ENCODE data around the gene TMEM161A. TPM values are rescaled to one million over a fixed set of nuclear protein-coding genes. Genes with fewer than 3 reads are reported as not detected.
"Not testable (repeated sequence)": the region's sequence is repeated elsewhere in the genome, so short reads cannot be mapped to it uniquely, and the experiment has no call there.

TMEM161A gene
- polyA plus RNA-seq (2013, experiment 1 of 2) = 30.2 TPM
- 24.1 TPM for polyA plus RNA-seq (2013, experiment 2 of 2)

- Histone ChIP-seq H3K4me1 (ENCODE audit: control insufficient read depth, insufficient read depth, low read length, poor library complexity, severe bottlenecking) (peaks cover 4% of the 10 kb centered on the region), H3K27ac (ENCODE audit: low read depth, low read length, severe bottlenecking) (no peak within 1 kb of the TSS), H3K4me3 (ENCODE audit: extremely low read depth, insufficient read depth, low read length, poor library complexity, severe bottlenecking) (peak within 1 kb of the TSS; percentile 84), H3K9me3 (ENCODE audit: control insufficient read depth, low read length) (no peaks in the 10 kb centered on the region), H3K36me3 (ENCODE audit: control insufficient read depth, insufficient read depth, low read length) (no peaks in the 10 kb centered on the region)
- 2 to 3% methylated on average over 37 to 41 of the region's 42 CpGs for WGBS, 2 experiments (ENCODE audit: insufficient coverage in 2 of 2)
Observed at GRCh38 chr19:19138109-19138981, at the start of gene TMEM161A. Gene TMEM161A, minus strand, starts transcription at chr19:19138478. Its CDS starts 50 bp downstream, at chr19:19138428.

- Histone ChIP-seq H3K4me1 (ENCODE audit: control insufficient read depth, insufficient read depth, low read length, poor library complexity, severe bottlenecking) (peaks cover 6% of the 10 kb centered on the region), H3K4me3 (ENCODE audit: extremely low read depth, insufficient read depth, low read length, poor library complexity, severe bottlenecking) (no peak overlapping the region), H3K9me3 (ENCODE audit: control insufficient read depth, low read length) (no peaks in the 10 kb centered on the region), H3K36me3 (ENCODE audit: control insufficient read depth, insufficient read depth, low read length) (peaks cover 44% of the 10 kb centered on the region), H3K27ac (ENCODE audit: low read depth, low read length, severe bottlenecking) (no peak overlapping the region)
- 93 to 95% methylated on average over 14 of the region's 14 CpGs for WGBS, 2 experiments (ENCODE audit: insufficient coverage in 2 of 2)
Observed at GRCh38 chr19:19186742-19187141, 48.5 kb upstream of the TMEM161A start.

GRCh38 chr19:19185853-19186740 lies 47.8 kb upstream of the TMEM161A start:
- H3K36me3 ChIP-seq (ENCODE audit: control insufficient read depth, insufficient read depth, low read length) = peaks cover 50% of the 10 kb centered on the region
- 66 to 79% methylated on average over 3 to 9 of the region's 9 CpGs for WGBS, 2 experiments (ENCODE audit: insufficient coverage in 2 of 2)
- H3K4me1 ChIP-seq (ENCODE audit: control insufficient read depth, insufficient read depth, low read length, poor library complexity, severe bottlenecking) = peaks cover 3% of the 10 kb centered on the region
- no peaks in the 10 kb centered on the region for H3K9me3 ChIP-seq (ENCODE audit: control insufficient read depth, low read length)
- H3K27ac ChIP-seq (ENCODE audit: low read depth, low read length, severe bottlenecking) = no peak overlapping the region
- H3K4me3 ChIP-seq (ENCODE audit: extremely low read depth, insufficient read depth, low read length, poor library complexity, severe bottlenecking) = no peak overlapping the region

- Histone ChIP-seq H3K36me3 (ENCODE audit: control insufficient read depth, insufficient read depth, low read length) (peaks cover 40% of the 10 kb centered on the region), H3K27ac (ENCODE audit: low read depth, low read length, severe bottlenecking) (no peak overlapping the region), H3K9me3 (ENCODE audit: control insufficient read depth, low read length) (no peaks in the 10 kb centered on the region), H3K4me1 (ENCODE audit: control insufficient read depth, insufficient read depth, low read length, poor library complexity, severe bottlenecking) (no peaks in the 10 kb centered on the region), H3K4me3 (ENCODE audit: extremely low read depth, insufficient read depth, low read length, poor library complexity, severe bottlenecking) (no peak overlapping the region)
- 94 to 96% methylated on average over 8 to 9 of the region's 9 CpGs for WGBS, 2 experiments (ENCODE audit: insufficient coverage in 2 of 2)
Observed at GRCh38 chr19:19181488-19181998, 43.3 kb upstream of the TMEM161A start.

- 82 to 98% methylated on average over 11 to 17 of the region's 17 CpGs for WGBS, 2 experiments (ENCODE audit: insufficient coverage in 2 of 2)
- H3K9me3 ChIP-seq (ENCODE audit: control insufficient read depth, low read length) = no peaks in the 10 kb centered on the region
Observed at GRCh38 chr19:19179548-19180441, 41.5 kb upstream of the TMEM161A start.

GRCh38 chr19:19176950-19177349 lies 38.7 kb upstream of the TMEM161A start:
- no peak overlapping the region for H3K27ac ChIP-seq (ENCODE audit: low read depth, low read length, severe bottlenecking)
- no peak overlapping the region for H3K4me3 ChIP-seq (ENCODE audit: extremely low read depth, insufficient read depth, low read length, poor library complexity, severe bottlenecking)
- 93% methylated on average over 5 to 6 of the region's 8 CpGs for WGBS, 2 experiments (ENCODE audit: insufficient coverage in 2 of 2)
- no peaks in the 10 kb centered on the region for H3K9me3 ChIP-seq (ENCODE audit: control insufficient read depth, low read length)
- peaks cover 5% of the 10 kb centered on the region for H3K4me1 ChIP-seq (ENCODE audit: control insufficient read depth, insufficient read depth, low read length, poor library complexity, severe bottlenecking)
- peaks cover 13% of the 10 kb centered on the region for H3K36me3 ChIP-seq (ENCODE audit: control insufficient read depth, insufficient read depth, low read length)

More at GRCh38 chr19:19179548-19180441, 41.5 kb upstream of the TMEM161A start:
- peaks cover 27% of the 10 kb centered on the region for H3K36me3 ChIP-seq (ENCODE audit: control insufficient read depth, insufficient read depth, low read length)
- no peak overlapping the region for H3K4me3 ChIP-seq (ENCODE audit: extremely low read depth, insufficient read depth, low read length, poor library complexity, severe bottlenecking)
- H3K4me1 ChIP-seq (ENCODE audit: control insufficient read depth, insufficient read depth, low read length, poor library complexity, severe bottlenecking) = no peaks in the 10 kb centered on the region
- H3K27ac ChIP-seq (ENCODE audit: low read depth, low read length, severe bottlenecking) = no peak overlapping the region

GRCh38 chr19:19173243-19173642 lies 35.0 kb upstream of the TMEM161A start:
- 91 to 96% methylated on average over 1 to 3 of the region's 5 CpGs for WGBS, 2 experiments (ENCODE audit: insufficient coverage in 2 of 2)
- not testable (repeated sequence) for H3K4me3 ChIP-seq (ENCODE audit: extremely low read depth, insufficient read depth, low read length, poor library complexity, severe bottlenecking); H3K4me1 ChIP-seq (ENCODE audit: control insufficient read depth, insufficient read depth, low read length, poor library complexity, severe bottlenecking); H3K36me3 ChIP-seq (ENCODE audit: control insufficient read depth, insufficient read depth, low read length); H3K9me3 ChIP-seq (ENCODE audit: control insufficient read depth, low read length); H3K27ac ChIP-seq (ENCODE audit: low read depth, low read length, severe bottlenecking)

- H3K36me3 ChIP-seq (ENCODE audit: control insufficient read depth, insufficient read depth, low read length) = no peaks in the 10 kb centered on the region
- 71 to 81% methylated on average over 5 to 8 of the region's 8 CpGs for WGBS, 2 experiments (ENCODE audit: insufficient coverage in 2 of 2)
- H3K4me3 ChIP-seq (ENCODE audit: extremely low read depth, insufficient read depth, low read length, poor library complexity, severe bottlenecking) = no peak overlapping the region
- no peaks in the 10 kb centered on the region for H3K9me3 ChIP-seq (ENCODE audit: control insufficient read depth, low read length)
- H3K4me1 ChIP-seq (ENCODE audit: control insufficient read depth, insufficient read depth, low read length, poor library complexity, severe bottlenecking) = peaks cover 7% of the 10 kb centered on the region
- no peak overlapping the region for H3K27ac ChIP-seq (ENCODE audit: low read depth, low read length, severe bottlenecking)
Observed at GRCh38 chr19:19171821-19172532, 33.7 kb upstream of the TMEM161A start.

GRCh38 chr19:19170873-19171672 lies 32.8 kb upstream of the TMEM161A start:
- Histone ChIP-seq H3K4me1 (ENCODE audit: control insufficient read depth, insufficient read depth, low read length, poor library complexity, severe bottlenecking) (peaks cover 7% of the 10 kb centered on the region), H3K36me3 (ENCODE audit: control insufficient read depth, insufficient read depth, low read length) (no peaks in the 10 kb centered on the region), H3K4me3 (ENCODE audit: extremely low read depth, insufficient read depth, low read length, poor library complexity, severe bottlenecking) (no peak overlapping the region), H3K27ac (ENCODE audit: low read depth, low read length, severe bottlenecking) (no peak overlapping the region), H3K9me3 (ENCODE audit: control insufficient read depth, low read length) (no peaks in the 10 kb centered on the region)
- 85 to 96% methylated on average over 4 to 5 of the region's 6 CpGs for WGBS, 2 experiments (ENCODE audit: insufficient coverage in 2 of 2)
